HG03354 (cell line): ENCODE results near the gene LARP1B.
"Not testable (repeated sequence)": the region's sequence is repeated elsewhere in the genome, so short reads cannot be mapped to it uniquely, and the experiment has no call there.

ENCODE experiments used
- ATAC-seq: cut with Tn5 transposase; IDR thresholded peaks from one replicate; pipeline ENCODE4 v1.9.1; 2021; ENCODE audit warnings: mild to moderate bottlenecking; ENCODE audit not compliant: unreplicated experiment, poor library complexity, severe bottlenecking

Gene LARP1B

GRCh38 chr4:128060699-128061565, at the start of gene LARP1B:
Gene LARP1B, plus strand, starts transcription at chr4:128061312. Its CDS starts 13,640 bp downstream, at chr4:128074952.
- peak; percentile 92 for ATAC-seq

- no peak for ATAC-seq
These were observed 35.8 kb upstream of the LARP1B start for GRCh38 chr4:128025319-128025718.

DNA sequence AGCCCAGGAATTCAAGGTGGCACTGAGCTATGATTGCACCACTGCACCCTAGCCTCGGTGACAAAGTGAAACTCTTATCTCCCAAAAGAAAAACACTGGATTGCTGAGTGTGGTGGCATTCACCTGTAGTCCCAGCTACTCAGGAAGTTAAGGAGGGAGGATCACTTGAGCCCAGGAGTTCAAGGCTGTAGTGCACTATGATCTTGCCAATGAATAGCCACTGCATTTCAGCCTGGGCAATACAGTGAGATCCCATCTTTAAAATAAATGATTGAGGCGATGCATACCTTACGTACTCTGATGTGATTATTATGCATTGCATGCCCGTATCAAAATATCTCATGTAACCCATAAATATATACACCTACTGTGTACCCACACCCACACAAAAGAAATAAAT, 31.2 kb upstream of the LARP1B start:
- no peak for ATAC-seq

DNA sequence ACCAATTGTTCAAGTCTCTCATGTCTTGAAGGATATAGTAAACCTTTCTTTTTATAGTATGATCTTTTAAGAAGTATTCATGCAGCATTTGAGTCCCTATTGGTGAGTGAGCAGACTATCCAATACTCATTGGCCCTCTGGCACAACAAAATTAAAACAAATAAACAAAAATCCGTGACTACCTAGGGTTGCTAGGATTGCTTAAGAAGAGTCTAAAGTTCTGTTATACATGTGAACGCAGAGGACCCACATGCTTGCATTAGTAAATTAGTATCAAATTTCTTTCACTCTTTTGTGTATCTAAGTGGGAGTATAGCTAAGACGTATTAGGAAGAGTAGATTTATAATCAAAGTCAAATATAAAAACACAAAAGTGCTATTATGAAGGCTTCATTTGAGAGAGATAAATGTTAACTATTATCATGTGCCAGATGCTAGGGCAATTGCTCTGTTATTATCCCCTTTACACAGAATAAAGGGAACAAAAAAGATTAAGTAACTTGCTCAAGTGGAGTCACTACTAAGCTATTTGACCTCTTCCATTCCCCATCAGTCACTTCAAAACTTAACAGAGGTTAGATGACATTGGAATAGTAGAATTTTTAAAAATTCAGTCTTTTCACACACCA, 29.2 kb upstream of the LARP1B start:
- ATAC-seq, result no peak

DNA sequence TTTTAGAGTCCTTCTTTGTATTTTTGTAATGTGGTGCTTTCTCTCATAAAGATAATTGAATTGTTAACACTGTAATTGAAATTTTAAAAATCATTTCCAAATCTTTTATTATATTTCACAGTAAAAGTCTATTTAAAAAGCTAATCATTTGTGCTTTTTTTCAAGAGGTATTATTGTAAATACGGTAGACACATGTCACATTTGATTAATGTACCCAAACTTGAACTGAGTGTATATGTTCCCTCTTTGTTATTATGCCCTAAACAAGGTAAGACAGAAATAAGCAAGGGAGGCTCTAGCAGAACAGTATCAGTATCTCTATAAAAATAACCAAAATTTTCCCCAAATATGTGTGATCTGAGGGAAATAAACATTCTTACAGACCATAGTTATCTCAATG, 21.5 kb upstream of the LARP1B start:
- ATAC-seq, result no peak

DNA sequence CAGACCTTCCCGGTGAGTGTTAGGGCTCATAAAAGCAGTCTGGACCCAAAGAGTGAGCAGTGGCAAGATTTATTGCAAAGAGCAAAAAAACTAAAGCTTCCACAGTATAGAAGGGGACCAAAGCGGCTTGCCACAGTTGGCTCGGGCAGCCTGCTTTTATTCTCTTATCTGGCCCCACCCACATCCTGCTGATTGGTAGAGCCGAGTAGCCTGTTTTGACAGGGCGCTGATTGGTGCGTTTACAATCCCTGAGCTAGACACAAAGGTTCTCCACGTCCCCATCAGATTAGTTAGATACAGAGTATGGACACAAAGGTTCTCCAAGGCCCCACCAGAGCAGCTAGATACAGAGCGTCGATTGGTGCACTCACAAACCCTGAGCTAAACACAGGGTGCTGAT, 14.1 kb upstream of the LARP1B start:
- ATAC-seq, result not testable (repeated sequence)

DNA sequence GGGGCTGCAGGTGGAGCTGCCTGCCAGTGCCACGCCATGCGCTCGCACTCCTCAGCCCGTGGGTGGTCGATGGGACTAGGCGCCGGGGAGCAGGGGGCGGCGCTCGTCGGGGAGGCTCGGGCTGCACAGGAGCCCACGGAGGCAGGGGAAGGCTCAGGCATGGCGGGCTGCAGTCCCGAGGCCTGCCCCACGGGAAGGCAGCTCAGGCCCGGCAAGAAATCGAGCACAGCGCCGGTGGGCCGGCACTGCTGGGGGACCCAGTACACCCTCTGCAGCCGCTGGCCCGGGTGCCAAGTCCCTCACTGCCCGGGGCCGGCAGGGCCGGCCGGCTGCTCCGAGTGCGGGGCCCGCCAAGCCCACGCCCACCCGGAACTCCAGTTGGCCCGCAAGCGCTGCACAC, 13.6 kb upstream of the LARP1B start:
- ATAC-seq, result not testable (repeated sequence)

- ATAC-seq, result not testable (repeated sequence)
These were observed 9.9 kb upstream of the LARP1B start for GRCh38 chr4:128051229-128051628.

- not testable (repeated sequence) for ATAC-seq
These were observed 6.2 kb upstream of the LARP1B start for GRCh38 chr4:128054907-128055306.

DNA sequence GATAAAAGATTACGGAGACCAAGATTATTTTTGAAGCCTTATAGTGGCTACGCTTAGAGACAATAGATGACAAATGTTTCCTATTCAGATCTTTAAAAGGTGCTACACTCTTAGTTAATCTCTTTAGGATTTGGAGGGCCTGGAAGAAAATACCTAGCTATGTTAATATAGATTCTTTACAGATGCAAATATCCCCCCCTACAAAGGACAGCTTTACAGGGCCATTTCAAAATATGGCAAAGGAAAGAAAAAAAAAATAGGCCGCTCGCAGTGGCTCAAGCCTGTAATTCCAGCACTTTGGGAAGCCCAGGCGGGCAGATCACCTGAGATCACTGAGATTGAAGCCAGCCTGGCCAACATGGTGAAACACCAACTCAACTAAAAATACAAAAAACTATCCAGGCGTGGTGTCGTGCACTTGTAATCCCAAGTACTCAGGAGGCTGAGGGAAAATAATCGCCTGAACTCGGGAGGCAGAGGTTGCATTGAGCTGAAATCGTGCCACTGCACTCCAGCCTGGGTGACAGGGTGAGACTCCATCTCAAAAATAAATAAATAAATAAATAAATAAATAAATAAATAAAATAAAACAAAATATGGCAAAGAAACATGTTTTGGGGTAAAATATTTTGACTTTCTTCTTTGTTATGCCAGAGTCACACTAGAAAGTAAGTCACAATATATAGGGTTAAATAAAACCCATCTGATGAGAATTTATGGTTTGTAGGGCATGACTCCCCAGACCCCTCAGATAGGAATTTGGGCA, 5.5 kb upstream of the LARP1B start:
- ATAC-seq, result not testable (repeated sequence)

GRCh38 chr4:128056396-128056795, 4.7 kb upstream of the LARP1B start:
- no peak for ATAC-seq

- no peak for ATAC-seq
These were observed 902 bp upstream of the LARP1B start for GRCh38 chr4:128060121-128060698.

DNA sequence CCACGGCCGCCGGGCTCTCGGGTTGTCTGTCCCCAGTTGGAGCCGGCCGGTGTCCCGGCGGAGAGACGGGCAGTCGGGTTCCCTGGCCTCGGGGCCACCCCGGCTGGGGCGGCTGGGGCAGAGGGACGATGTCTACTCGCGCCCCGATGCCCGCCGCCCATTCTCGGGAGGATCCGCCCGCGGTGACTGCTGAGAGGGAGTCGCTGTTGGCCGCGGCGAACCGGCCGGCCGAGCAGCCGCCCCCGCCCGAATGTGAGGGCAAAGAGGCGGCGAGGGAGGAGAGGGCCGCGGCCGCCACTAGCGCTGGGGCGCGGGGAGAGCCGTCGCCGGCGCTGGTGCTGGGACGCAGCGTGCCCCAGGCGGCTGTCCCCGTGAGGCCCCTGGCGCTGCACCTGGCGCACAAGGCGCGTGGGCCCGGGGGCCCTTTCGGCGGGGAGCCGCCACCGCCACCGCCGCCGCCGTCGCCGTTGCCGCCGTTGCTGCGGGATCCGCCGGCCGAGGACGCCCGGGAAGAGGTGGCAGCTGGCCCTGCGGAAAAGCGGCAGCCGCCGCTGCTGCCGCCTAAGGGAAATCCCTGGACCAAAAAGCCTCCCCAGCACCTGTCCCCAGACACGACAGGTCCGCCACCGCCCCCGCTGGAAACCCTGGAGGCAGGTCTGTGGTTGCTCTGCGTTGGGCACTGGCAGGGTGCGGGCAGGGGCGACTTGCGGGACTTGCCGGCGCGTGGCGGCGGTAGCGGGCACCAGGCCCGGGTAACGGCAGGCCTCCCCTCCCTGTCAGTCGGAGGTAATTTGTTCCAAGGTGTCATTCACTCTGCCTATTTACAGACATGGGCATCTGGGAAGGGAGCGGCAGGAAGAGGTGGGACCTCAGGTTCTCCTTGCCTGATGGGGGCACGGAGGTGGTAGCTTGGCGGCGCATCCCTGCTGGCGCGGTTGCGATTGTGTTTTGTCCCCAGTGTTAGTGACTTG, 739 bp downstream of the LARP1B start:
- peak; percentile 47 for ATAC-seq

DNA sequence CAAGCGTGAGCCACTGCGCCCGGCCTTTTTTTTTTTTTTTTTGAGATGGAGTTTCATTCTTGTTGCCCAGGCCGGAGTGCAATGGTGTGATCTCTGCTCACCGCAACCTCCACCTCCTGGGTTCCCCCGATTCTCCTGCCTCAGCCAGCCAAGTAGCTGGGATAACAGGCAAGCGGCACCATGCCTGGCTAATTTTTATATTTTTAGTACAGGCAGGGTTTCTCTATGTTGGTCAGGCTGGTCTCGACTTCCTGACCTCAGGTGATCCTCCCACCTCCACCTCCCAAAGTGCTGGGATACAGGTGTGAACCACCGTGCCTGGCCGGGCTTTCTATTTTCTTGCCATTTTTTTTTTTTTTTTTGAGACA, 5.3 kb downstream of the LARP1B start:
- not testable (repeated sequence) for ATAC-seq

DNA sequence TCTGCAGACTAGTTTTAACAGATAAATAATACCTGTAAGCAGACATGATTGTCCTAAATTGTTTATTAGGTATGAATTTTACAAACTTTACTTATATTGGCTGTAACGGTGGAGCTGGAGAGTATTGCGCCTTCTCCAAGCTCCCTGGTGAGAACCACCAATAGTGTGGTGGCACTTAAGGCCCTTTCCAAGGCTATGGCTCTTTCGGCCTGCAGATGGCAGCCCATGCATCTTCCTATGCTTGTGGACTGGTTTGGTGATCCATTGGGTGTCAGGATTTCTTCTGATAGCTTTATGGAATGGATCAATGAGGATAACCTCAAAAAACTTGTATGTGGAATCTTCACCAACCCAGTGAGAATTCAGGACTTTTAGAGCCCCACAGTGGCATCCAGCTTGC, 7.8 kb downstream of the LARP1B start:
- ATAC-seq, result peak; percentile 64

DNA sequence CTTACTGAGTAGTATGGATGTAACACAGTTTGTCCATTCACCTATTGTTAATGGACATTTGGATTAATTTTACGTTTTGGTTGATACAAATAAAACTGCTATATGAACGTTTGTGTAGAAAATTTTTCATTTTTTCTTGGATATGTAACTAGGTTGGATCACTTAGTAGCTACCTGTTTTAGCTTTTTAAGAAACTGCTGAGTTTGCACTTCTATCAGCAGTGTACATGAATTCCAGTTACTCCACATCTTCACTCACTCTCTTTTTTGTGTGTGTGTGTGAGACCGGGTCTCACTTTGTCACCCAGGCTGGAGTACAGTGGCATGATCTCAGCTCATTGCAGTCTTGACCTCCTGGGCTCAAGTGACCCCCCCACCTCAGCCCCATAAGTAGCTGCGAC, 15.4 kb downstream of the LARP1B start:
- no peak for ATAC-seq

DNA sequence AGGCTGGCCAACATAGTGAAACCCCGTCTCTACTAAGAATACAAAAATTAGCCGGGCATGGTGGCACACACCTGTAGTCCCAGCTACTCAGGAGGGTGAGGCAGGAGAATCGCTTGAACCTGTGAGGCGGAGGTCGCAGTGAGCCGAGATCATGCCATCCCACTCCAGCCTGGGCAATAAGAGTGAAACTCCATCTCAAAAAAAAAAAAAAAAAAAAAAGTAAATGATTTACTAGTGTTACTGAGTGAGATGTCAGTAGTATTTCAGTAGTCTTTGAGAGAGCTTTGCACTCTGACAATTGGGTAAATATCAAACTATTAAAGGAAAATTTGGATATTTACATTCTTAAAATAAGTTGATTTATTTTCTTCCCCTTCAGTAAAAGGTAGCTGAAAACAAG, 34.2 kb downstream of the LARP1B start:
- ATAC-seq, result not testable (repeated sequence)

DNA sequence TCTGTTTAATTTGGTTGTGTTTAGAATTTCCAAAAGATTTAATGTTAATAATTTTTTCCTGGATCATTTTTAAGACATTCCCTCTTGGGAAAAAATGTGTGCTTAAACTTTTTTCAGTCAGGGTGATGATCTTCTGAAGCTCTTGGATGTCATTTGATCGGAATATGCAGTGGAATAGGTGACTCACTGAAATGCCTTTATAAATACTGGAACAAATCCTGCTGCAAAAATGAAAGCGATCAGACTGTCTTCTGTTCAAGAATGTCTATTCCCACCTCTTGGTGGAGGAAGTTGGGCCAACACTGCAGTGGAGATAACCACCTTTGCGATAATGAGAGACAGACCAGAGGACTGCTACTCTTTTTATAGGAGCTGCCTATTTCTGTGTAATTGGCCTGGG, 46.7 kb downstream of the LARP1B start:
- ATAC-seq, result no peak

- no peak for ATAC-seq
These were observed 61.9 kb downstream of the LARP1B start for GRCh38 chr4:128123036-128123435.
